K562 (cell line): ENCODE measurements around the gene NAGLU. TPM values are rescaled to one million over a fixed set of nuclear protein-coding genes. Genes with fewer than 3 reads are reported as not detected.

Source experiments
- CBX2 ChIP-seq: fragments of 200-600 bp; sonication (generic); IDR thresholded peaks from one replicate; pipeline ENCODE4 v1.6.1; 2012; ENCODE audit warnings: mild to moderate bottlenecking, low read length, inconsistent platforms; ENCODE audit not compliant: insufficient read depth, poor library complexity, severe bottlenecking
- HLTF ChIP-seq: fragments of 450-650 bp; IDR thresholded peaks from 2 replicates; pipeline ENCODE4 v1.6.1; 2016
- NFIX ChIP-seq: fragments of 250-450 bp; sonication (Bioruptor Pico); IDR thresholded peaks from 2 replicates; pipeline ENCODE4 v1.4.0; 2020; ENCODE audit warnings: low read depth, mild to moderate bottlenecking, moderate library complexity
- U2AF2 ChIP-seq: fragments of 200-400 bp; formaldehyde crosslinking; optimal IDR thresholded peaks from 2 replicates; pipeline ENCODE3; 2017; ENCODE audit warnings: low read depth, mild to moderate bottlenecking, low read length
- ZBTB1 ChIP-seq: sonication (generic); formaldehyde crosslinking; IDR thresholded peaks from 2 replicates; pipeline ENCODE4 v1.8.1; 2023; ENCODE audit warnings: missing genetic modification reagents, low read depth, mild to moderate bottlenecking, borderline replicate concordance
- ZBTB7A ChIP-seq: IDR thresholded peaks from 2 replicates; pipeline ENCODE4 v1.6.1; 2011; ENCODE audit warnings: low read depth, mild to moderate bottlenecking, low read length, moderate library complexity, borderline replicate concordance; ENCODE audit not compliant: control insufficient read depth
- ZNF263 ChIP-seq: sonication (generic); formaldehyde crosslinking; IDR thresholded peaks from 2 replicates; pipeline ENCODE4 v1.8.0; 2022; ENCODE audit warnings: mild to moderate bottlenecking, missing genetic modification reagents, borderline replicate concordance
- polyA plus RNA-seq, 8 experiments: library from polyadenylated mRNA; depleted of rRNA in 4 of 8; stranded (reverse) in 5 of 8; unstranded in 3 of 8; fragments of >200 nt; fragmentation: Nextera tagmentation in 2 of 8; fragmentation: Illumina TruSeq in 1 of 8; extraction: Ambion mirVana in 2 of 8; extraction: Trizol in 1 of 8; gene quantifications; 2 replicates each; pipeline versions ENCODE4 v1.2.1 to v1.2.3, GENCODE V29; 2011 to 2014; ENCODE audit warnings: inconsistent platforms in 1 of 8, missing spikeins in 1 of 8
- total RNA-seq, 7 experiments: library from RNA; depleted of rRNA in 6 of 7; stranded (reverse); fragments of >200 nt in 6 of 7; fragmentation: Illumina TruSeq in 2 of 7; extraction: Trizol in 2 of 7; gene quantifications; 2 replicates each; pipeline versions ENCODE4 v1.2.1 to v1.2.3, GENCODE V29; 2011 to 2021; ENCODE audit warnings: low replicate concordance in 1 of 7
- TF ChIP-seq, protein P1 (sequence below), 2 experiments: fragments of 450-650 bp; IDR thresholded peaks; 2 replicates each; pipeline ENCODE4 v1.6.1; 2016; ENCODE audit warnings: mild to moderate bottlenecking in 2 of 2, borderline replicate concordance in 1 of 2, low read depth in 1 of 2, moderate library complexity in 1 of 2
- TF ChIP-seq, protein P2 (sequence below), 3 experiments: fragments of 200-800 bp in 1 of 3; fragments of 250-450 bp in 1 of 3; fragments of 450-650 bp in 1 of 3; sonication (Bioruptor Pico) in 1 of 3; sonication (Bioruptor generic) in 1 of 3; formaldehyde crosslinking in 1 of 3; IDR thresholded peaks; 2 replicates each; pipeline versions ENCODE4 v1.6.1 to v1.8.0; 2016 to 2022; ENCODE audit warnings: mild to moderate bottlenecking in 2 of 3, missing genetic modification characterization in 2 of 3, missing compliant biosample characterization in 1 of 3, moderate library complexity in 1 of 3

The NAGLU gene
- total and polyA plus RNA-seq, 9 of the 15 experiments (the other 6 are each of a cell fraction or from before 2014, with no cell fraction given): 0.04 to 21.5 (median 8.5) TPM

DNA sequence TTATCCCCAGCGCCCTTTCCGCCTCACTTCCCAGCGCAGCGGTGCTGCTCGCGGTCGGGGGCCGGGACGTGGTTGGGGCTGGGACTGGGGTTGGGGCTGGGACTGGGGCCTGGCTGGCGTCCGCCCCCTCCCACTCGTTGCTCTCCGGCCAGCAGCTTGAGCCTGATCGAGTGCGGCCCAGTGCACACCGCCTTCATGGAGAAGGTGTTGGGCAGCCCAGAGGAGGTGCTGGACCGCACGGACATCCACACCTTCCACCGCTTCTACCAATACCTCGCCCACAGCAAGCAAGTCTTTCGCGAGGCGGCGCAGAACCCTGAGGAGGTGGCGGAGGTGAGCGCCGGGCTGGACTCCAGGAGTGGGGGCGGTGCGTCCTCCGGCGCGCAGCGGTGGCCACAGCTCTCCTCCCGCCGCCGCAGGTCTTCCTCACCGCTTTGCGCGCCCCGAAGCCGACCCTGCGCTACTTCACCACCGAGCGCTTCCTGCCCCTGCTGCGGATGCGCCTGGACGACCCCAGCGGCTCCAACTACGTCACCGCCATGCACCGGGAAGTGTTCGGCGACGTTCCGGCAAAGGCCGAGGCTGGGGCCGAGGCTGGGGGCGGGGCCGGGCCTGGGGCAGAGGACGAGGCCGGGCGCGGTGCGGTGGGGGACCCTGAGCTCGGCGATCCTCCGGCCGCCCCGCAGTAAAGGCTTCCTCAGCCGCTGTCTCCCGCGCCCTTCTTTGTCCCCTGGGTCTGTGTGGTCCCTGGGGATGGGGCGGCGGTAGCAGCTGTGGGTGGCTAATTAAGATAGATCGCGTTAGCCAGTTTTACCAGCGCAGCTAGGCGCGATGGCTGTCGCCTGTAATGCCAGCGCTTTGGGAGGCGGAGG, 18.4 kb downstream of the NAGLU start (continued):
- TF ChIP-seq, protein P1, sequence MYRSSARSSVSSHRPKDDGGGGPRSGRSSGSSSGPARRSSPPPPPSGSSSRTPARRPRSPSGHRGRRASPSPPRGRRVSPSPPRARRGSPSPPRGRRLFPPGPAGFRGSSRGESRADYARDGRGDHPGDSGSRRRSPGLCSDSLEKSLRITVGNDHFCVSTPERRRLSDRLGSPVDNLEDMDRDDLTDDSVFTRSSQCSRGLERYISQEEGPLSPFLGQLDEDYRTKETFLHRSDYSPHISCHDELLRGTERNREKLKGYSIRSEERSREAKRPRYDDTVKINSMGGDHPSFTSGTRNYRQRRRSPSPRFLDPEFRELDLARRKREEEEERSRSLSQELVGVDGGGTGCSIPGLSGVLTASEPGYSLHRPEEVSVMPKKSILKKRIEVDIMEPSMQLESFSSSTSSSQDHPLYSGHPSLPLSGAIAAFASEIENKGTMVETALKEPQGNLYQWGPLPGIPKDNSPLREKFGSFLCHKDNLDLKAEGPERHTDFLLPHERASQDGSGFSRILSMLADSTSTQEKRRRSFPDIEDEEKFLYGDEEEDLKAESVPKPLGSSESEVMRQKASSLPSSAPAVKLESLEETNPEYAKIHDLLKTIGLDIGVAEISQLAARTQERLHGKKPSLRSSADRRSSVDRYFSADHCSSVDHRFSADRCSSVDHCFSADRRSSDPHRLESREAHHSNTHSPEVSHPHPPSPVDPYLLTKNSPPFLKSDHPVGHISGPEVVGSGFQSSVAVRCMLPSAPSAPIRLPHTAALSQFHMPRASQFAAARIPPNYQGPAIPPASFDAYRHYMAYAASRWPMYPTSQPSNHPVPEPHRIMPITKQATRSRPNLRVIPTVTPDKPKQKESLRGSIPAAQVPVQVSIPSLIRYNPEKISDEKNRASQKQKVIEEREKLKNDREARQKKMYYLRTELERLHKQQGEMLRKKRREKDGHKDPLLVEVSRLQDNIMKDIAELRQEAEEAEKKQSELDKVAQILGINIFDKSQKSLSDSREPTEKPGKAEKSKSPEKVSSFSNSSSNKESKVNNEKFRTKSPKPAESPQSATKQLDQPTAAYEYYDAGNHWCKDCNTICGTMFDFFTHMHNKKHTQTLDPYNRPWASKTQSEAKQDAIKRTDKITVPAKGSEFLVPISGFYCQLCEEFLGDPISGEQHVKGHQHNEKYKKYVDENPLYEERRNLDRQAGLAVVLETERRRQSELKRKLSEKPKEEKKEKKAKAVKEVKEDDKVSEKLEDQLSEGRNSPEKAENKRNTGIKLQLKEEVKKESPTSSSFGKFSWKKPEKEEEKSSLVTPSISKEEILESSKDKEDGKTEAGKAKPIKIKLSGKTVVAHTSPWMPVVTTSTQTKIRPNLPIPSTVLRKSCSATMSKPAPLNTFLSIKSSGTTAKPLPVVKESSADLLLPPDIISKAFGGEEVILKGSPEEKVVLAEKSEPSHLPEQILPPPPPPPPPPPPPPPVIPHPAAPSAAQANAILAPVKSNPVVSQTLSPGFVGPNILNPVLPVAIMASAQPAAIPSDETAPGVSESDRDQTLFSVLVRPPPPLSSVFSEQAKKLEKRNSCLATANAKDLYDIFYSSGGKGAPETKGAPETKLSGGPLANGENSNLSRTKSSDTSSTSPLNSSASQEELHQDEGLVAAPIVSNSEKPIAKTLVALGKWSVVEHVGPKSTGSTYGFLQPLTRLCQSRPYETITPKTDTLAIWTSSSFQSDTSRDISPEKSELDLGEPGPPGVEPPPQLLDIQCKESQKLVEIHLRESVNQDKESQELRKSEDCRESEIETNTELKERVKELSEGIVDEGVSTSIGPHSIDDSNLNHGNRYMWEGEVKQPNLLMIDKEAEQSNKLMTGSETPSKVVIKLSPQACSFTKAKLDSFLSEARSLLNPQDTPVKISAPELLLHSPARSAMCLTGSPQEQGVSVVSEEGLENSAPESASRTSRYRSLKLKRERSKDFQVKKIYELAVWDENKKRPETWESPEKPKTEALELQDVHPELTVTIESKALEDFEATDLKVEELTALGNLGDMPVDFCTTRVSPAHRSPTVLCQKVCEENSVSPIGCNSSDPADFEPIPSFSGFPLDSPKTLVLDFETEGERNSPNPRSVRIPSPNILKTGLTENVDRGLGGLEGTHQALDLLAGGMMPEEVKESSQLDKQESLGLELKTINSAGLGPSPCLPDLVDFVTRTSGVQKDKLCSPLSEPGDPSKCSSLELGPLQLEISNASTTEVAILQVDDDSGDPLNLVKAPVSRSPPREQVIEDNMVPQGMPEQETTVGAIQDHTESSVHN (IDR thresholded peaks at IDR 0.05; ENCODE audit: borderline replicate concordance in 1 of 2, low read depth in 1 of 2): no peak
- TF ChIP-seq ZNF263 (CRISPR knock-in tag) (0 out of 2 replicates have a peak, but pooled peaks have one; percentile 34), ZBTB7A (peak; percentile 81; the same call in 1 of the 2 replicates), U2AF2 (no peak), ZBTB1 (CRISPR knock-in tag) (0 out of 2 replicates have a peak, but pooled peaks have one; percentile 41), NFIX (CRISPR knock-in tag) (no peak), CBX2 (no peak), HLTF (0 out of 2 replicates have a peak, but pooled peaks have one; percentile 28)
- TF ChIP-seq, protein P2, sequence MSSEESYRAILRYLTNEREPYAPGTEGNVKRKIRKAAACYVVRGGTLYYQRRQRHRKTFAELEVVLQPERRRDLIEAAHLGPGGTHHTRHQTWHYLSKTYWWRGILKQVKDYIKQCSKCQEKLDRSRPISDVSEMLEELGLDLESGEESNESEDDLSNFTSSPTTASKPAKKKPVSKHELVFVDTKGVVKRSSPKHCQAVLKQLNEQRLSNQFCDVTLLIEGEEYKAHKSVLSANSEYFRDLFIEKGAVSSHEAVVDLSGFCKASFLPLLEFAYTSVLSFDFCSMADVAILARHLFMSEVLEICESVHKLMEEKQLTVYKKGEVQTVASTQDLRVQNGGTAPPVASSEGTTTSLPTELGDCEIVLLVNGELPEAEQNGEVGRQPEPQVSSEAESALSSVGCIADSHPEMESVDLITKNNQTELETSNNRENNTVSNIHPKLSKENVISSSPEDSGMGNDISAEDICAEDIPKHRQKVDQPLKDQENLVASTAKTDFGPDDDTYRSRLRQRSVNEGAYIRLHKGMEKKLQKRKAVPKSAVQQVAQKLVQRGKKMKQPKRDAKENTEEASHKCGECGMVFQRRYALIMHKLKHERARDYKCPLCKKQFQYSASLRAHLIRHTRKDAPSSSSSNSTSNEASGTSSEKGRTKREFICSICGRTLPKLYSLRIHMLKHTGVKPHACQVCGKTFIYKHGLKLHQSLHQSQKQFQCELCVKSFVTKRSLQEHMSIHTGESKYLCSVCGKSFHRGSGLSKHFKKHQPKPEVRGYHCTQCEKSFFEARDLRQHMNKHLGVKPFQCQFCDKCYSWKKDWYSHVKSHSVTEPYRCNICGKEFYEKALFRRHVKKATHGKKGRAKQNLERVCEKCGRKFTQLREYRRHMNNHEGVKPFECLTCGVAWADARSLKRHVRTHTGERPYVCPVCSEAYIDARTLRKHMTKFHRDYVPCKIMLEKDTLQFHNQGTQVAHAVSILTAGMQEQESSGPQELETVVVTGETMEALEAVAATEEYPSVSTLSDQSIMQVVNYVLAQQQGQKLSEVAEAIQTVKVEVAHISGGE (CRISPR knock-in tag; IDR thresholded peaks at IDR 0.05): peak in 1 of 3 experiments; percentile 51; a peak in 1 of 6 replicates
